ENCODE results near the gene APBB1IP.
"Not testable (repeated sequence)": the region's sequence is repeated elsewhere in the genome, so short reads cannot be mapped to it uniquely, and the experiment has no call there.

The APBB1IP gene, protein sequence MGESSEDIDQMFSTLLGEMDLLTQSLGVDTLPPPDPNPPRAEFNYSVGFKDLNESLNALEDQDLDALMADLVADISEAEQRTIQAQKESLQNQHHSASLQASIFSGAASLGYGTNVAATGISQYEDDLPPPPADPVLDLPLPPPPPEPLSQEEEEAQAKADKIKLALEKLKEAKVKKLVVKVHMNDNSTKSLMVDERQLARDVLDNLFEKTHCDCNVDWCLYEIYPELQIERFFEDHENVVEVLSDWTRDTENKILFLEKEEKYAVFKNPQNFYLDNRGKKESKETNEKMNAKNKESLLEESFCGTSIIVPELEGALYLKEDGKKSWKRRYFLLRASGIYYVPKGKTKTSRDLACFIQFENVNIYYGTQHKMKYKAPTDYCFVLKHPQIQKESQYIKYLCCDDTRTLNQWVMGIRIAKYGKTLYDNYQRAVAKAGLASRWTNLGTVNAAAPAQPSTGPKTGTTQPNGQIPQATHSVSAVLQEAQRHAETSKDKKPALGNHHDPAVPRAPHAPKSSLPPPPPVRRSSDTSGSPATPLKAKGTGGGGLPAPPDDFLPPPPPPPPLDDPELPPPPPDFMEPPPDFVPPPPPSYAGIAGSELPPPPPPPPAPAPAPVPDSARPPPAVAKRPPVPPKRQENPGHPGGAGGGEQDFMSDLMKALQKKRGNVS
- 63.6 to 94.4 (median 74.9) reads per million in 4 experiments for total RNA-seq

- peak; percentile 32 for DNase-seq
Observed at GRCh38 chr10:26437637-26438461, at the start of gene APBB1IP. APBB1IP (plus strand) TSS chr10:26438341; CDS start chr10:26492327, 53,986 bp downstream.

DNA sequence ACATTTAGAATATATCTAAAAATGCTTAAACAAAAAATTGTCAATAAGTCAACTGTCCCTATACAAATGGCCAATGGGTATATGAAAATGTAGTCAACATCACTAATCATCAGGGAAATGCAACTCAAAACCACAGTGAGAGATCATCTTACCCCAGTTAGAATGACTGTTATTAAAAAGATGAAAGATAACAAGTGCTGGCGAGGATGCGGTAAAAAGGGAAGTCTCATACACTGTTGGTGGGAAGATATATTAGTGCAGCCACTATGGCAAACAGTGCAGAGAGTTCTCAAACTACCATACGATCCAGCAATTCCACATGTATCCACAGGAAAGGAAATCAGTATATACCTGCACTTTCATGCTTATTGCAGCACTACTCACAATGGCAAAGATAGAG lies 48.6 kb upstream of the APBB1IP start:
- DNase-seq: no peak

DNA sequence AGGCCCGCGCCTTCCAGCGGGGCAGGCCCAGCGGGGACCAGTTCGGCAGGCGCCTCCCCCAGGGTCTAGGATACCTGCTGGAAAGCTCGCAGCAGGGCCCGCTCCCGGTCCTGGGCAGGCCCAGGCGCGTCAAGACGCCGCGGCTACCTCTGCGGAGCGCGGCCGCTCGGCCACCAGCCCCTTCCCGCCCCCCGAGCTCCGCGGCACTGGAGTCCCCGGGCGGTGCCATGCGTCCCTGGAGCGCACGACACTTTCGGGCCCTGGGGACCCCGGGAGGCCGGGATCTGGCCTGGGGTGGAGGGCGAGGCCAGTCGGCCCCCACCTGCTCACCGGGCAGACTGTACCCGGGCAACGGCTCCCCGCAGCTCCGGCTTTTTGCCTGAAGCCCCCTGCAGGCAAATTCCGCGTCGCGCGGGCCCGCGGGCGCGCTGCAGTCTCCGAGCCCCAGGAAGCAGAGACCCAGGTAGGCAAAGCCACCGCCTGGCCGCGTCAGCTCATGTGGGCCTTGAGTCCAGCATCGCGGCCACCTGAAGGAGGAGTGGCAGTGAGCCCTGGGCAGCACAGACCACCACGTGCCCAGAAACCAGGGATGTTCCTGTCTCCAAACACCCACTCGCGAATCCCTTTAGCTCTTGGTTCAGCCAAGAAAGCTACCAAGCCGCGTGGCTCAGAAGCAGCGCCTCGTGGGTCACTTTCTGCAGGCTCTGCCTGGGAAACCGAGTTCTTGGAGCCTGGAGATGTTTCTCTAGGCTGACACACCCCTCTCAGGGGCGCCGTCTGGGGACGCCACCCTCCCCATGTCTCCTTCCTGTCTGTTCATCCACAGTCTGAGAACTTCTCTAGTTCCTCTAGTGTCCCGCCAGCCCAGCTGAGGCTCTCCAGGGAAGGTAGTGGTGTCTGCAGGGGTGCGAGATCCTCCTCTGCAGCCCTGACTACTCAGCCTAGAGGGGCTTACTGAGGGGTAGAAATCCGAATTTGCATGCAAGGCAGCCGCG lies 46.1 kb upstream of the APBB1IP start:
- DNase-seq: no peak

- DNase-seq: not testable (repeated sequence)
Observed at GRCh38 chr10:26398353-26398752, 39.8 kb upstream of the APBB1IP start.

- no peak for DNase-seq
Observed at GRCh38 chr10:26407406-26407969, 30.7 kb upstream of the APBB1IP start.

DNA sequence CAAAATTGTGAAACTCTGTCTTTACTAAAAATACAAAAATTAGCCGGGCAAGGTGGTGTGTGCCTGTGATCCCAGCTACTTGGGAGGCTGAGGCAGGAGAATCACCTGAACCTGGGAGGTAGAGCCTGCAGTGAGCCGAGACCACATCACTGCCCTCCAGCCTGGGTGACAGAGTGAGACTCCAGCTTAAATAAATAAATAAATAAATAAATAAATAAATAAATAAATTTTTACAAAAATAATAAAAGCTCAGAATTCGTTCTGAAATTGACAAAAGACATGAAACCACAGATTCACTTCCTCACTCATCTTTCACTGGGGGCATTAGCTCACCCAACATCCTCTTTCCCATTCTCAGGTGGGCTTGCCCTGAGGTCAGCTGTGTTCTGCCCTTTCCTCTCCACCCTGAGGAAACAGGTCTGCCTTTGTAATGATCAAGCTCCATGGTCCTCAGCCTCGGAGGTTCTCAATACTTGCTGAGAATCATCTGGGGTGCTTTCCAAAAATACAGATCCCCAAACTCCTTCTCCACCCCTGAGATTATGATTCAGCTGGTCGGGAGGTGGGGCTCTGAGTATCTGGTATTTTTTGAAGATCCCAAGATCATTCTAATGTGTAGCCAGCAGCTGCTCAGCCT lies 29.2 kb upstream of the APBB1IP start:
- DNase-seq: no peak

GRCh38 chr10:26410356-26410755 lies 27.8 kb upstream of the APBB1IP start:
- no peak for DNase-seq

GRCh38 chr10:26412932-26413331 lies 25.2 kb upstream of the APBB1IP start:
- no peak for DNase-seq

- no peak for DNase-seq
Observed at GRCh38 chr10:26413375-26413774, 24.8 kb upstream of the APBB1IP start.

- no peak for DNase-seq
Observed at GRCh38 chr10:26417136-26417535, 21.0 kb upstream of the APBB1IP start.

DNA sequence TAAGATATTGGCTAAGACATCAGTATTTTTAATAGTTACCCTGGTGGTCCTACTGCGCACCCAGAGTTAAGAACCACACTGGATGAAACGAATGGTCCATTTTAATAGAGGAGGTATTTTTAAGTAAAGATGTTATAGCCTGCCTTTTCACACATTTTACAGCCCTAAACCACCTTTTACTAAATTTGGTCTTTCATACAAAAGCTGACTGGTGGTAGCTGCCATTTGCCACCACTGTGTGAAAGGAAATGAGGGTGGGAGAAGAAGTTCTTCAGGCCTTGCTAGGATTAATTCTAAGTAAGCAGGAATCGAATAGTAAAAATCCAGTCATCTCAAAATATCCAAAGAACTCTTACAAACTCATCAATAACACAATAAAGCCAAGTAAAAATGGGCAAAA lies 15.2 kb upstream of the APBB1IP start:
- no peak for DNase-seq

DNA sequence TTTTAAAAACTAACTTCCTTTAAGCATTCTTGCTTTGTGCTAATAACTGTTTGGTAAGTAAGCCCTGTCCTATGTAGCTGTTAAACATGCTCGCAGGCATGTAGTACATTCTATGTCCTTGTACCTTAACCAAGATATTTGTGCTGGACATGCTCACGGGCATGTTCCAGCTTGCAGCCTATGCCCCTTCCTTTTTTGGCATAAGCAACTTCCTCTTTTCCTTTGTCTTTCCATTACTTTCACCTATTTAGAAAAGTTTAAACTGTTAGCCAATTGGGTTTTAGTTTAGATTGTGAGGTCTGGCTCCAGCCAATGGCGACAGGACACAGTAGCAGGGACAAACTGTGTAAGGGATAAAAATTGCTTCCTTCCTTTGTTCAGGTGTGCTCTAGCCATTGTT lies 14.4 kb upstream of the APBB1IP start:
- DNase-seq: no peak

DNA sequence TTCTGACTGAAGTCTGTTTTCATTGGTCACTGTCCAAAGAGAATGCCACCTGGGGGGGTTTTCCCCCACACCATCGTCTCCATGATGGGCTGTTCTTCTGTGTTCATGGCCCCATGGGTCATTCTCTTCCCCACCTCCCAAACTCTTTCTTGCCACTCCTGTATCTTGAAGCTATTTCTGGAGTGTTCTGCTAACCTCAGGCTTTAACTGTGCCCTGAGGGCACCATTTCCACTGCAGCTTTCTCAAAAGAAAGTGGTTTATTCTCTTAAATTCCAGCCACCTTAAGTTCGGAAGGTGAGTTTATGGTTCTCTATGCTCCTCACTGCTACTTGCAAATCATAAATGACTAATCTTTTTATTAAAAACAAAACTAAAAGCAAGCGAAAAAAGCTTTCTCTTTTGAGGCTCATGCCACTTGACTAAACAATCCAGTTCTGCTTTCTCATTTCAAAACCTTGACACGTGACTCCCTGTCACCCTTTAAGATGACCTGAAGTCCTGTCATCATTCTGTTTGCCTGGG lies 7.4 kb upstream of the APBB1IP start:
- DNase-seq: no peak

DNA sequence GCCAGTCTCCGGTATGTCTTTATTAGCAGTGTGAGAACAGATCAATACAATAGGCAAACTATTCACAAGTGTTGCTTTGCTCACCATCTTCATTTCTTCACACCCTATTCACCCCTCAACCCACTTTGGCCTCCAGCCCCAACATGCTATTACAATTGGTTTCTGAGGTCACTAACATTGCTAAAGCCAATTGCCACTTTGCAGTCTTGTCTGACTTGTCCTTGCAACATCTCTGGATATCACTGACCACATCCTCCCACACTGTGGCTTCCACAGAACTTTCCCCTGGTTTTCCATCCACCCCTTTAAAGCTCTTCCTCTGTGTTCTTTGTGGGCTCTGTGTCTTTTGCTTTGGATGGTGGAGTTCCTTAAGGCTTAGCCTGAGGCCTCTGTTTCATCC lies 5.2 kb upstream of the APBB1IP start:
- DNase-seq: no peak

DNA sequence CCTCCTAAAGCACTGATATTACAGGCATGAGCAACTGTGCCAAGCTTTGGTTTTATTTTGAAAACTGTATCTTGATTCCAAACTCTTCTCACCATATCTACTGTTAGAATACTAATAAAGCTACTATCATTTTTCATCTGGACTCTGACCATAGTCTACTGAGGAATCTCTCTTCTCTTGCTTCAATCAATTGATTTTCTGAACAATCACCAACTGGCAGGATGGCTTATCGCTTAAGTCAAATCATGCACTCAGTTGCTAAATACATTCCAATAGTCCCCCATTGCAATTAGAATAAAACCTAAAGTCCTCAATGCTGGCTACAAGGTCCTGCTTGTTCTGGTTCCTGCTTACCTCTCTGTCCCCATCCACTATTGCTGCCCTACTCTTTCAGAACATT lies 2.3 kb upstream of the APBB1IP start:
- DNase-seq: no peak

DNA sequence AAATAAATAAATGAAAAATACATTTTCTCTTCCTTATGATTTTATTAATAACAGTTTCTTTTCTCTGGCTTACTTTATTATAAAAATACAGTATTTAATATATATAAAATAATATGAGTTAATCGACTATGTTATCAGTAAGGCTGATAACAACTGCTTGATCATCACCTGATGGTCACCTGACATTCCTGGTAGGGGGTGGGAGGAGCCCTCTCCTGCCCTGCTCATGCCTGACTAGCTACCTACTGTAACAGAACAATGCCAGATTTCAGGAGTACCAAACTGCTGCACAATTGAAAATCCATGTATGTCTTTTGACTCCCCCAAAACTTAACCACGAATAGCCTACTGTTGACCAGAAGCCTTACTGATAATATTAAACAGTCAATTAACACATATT lies 1.3 kb upstream of the APBB1IP start:
- no peak for DNase-seq

- peak; percentile 33 for DNase-seq
Observed at GRCh38 chr10:26438534-26439341, 597 bp downstream of the APBB1IP start.

DNA sequence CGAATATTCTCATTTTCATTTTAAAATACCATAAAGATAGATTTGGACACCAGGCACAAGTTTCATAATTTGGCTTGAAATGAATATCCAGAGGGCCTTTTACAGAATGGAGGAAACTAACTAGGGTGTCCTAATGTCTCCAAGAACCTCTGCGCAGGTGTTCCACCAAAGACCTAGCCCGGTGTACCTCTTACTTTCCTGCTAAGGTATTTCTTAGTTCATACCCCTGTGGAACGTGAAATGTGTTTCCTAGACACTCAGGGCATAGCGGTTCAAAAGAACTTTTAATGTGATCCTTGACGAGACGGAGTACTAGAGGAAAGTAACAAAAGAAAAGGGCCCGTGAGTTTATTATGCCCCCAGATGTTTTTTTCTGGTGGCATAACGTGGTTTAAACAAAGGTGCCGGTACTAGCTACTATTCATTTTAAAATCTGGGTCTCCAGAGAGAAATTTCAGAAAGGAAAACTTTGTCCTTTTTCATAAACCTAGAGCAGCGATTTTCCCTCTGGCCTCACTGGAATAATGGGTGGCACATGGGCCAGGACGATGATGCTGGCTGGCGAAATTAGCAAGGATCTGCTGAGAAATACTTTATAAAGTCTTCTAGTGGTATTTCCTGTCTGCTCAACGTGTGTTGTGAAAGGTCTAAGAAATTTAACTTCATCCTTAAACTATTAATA lies 1.4 kb downstream of the APBB1IP start:
- no peak for DNase-seq

DNA sequence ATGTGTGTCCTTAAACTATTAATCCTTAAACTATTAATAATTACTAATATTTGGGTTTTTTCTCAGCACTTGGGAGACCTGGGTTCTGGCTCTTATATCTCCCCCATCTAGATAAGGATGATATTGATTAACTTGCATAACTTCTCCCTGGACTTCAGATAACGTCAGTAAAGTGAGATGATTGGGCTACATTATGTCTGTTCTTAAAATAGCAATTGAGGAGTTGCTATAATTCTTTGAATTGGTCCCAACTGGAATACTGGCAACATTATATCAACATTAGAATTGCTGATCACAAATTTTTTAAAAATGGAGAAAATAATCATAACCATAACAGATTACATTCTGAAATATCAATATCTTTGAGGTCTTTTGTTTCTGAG lies 1.9 kb downstream of the APBB1IP start:
- DNase-seq: no peak
